Spleen (tissue), 11 donors: ENCODE measurements around the gene CHST13. TPM values are rescaled to one million over a fixed set of nuclear protein-coding genes. Genes with fewer than 3 reads are reported as not detected.

Source experiments
- DNase-seq: peaks from one replicate; pipeline ENCODE4 v3.0.0-alpha.2; 2020
- H3K27ac ChIP-seq, 8 donors: fragments of 200-600 bp; sonication (generic) in 7 of 8; 1 replicate in 4 of 8; 2 replicates in 4 of 8; pipeline versions ENCODE4 v1.5.0 to v1.8.0; 2016 to 2021; ENCODE audit warnings: inconsistent platforms in 4 of 8, mild to moderate bottlenecking in 4 of 8, moderate library complexity in 1 of 8
- H3K27me3 ChIP-seq, 7 donors: fragments of 200-600 bp; sonication (generic) in 6 of 7; replicated peaks in 1 of 7; 1 replicate in 4 of 7; 2 replicates in 3 of 7; pipeline versions ENCODE4 v1.5.0 to v1.8.0; 2016 to 2021; ENCODE audit warnings: inconsistent platforms in 3 of 7, mild to moderate bottlenecking in 1 of 7
- H3K36me3 ChIP-seq, 6 donors: fragments of 200-600 bp; sonication (generic) in 5 of 6; 1 replicate in 4 of 6; 2 replicates in 2 of 6; pipeline versions ENCODE4 v1.5.0 to v1.8.0; 2016 to 2021; ENCODE audit warnings: inconsistent platforms in 2 of 6
- H3K4me1 ChIP-seq, 6 donors: fragments of 200-600 bp; sonication (generic) in 5 of 6; 1 replicate in 3 of 6; 2 replicates in 3 of 6; pipeline versions ENCODE4 v1.5.0 to v1.8.0; 2016 to 2021; ENCODE audit warnings: inconsistent platforms in 3 of 6
- H3K4me3 ChIP-seq, 8 donors: fragments of 200-600 bp; sonication (generic) in 7 of 8; 1 replicate in 4 of 8; 2 replicates in 4 of 8; pipeline versions ENCODE4 v1.5.0 to v1.8.0; 2016 to 2021; ENCODE audit warnings: inconsistent platforms in 4 of 8, mild to moderate bottlenecking in 4 of 8, moderate library complexity in 2 of 8
- H3K9me3 ChIP-seq, 8 donors: fragments of 200-600 bp; sonication (generic) in 7 of 8; 1 replicate in 4 of 8; 2 replicates in 4 of 8; pipeline versions ENCODE4 v1.5.0 to v1.8.0; 2016 to 2021; ENCODE audit warnings: inconsistent platforms in 4 of 8
- POLR2A ChIP-seq, 3 donors: fragments of 450-650 bp; IDR thresholded peaks; one replicate each; pipeline ENCODE4 v1.5.1; 2017; ENCODE audit warnings: antibody characterized with exemption in 3 of 3, mild to moderate bottlenecking in 1 of 3
- POLR2AphosphoS5 ChIP-seq, 3 donors: sonication (generic); formaldehyde crosslinking; IDR thresholded peaks; one replicate each; pipeline ENCODE4 v1.5.1; 2017; ENCODE audit warnings: antibody characterized with exemption in 3 of 3
- WGBS, 5 donors: extraction: QIAGEN DNeasy Blood & Tissue Kit in 3 of 5; methylation state at CpG; one replicate each; pipeline versions ENCODE4 v1.1.5 to v1.1.7; 2013 to 2018; 5-methylcytosine and 5-hydroxymethylcytosine counted together
- intact Hi-C: fragments of 100-400 bp; cut with DNase I; formaldehyde crosslinking; loops from one replicate; pipeline ENCODE4 v1.15.0; 2023; ENCODE audit warnings: low total_unique reads
- polyA plus RNA-seq, 3 donors: library from polyadenylated mRNA; stranded (reverse); fragments of 200-250 nt; gene quantifications; one replicate each; pipeline ENCODE4 v1.2.1, GENCODE V29; 2013
- total RNA-seq, 7 donors: library from RNA; depleted of rRNA in 3 of 7; stranded (reverse); fragments of >200 nt in 3 of 7; fragmentation: NEBNext Ultra II Directional in 4 of 7; extraction: Animal tissue kit (Norgen Biotek cat#: 25700) in 4 of 7; gene quantifications; one replicate each; pipeline versions ENCODE4 v1.1.0 to v1.2.1, GENCODE V29; 2016 to 2021
- TF ChIP-seq, protein P1 (sequence below), 11 experiments: fragments of 200-600 bp in 7 of 11; fragments of 450-650 bp in 4 of 11; sonication (generic) in 4 of 11; IDR thresholded peaks in 8 of 11; conservative IDR thresholded peaks in 3 of 11; 1 replicate in 7 of 11; 2 replicates in 4 of 11; pipeline versions ENCODE4 v1.4.0 to v1.8.0; 2016 to 2021; ENCODE audit warnings: antibody characterized with exemption in 11 of 11, inconsistent platforms in 4 of 11, mild to moderate bottlenecking in 1 of 11
- donor health status: healthy with polysubstance abuse.
- donor health status: DM: no; HTN: no; CAD: no; lungs with moderate emphysema.
- donor health status: DM: no; HTN: no; CAD: no.
- donor health status: Bipolar disorder and iron deficiency.
- donor health status: healthy.
- donor health status: DM: no; HTN: no; CAD: no.
- donor health status: DM: yes; HTN: yes; CAD: no.

Gene CHST13
- total and polyA plus RNA-seq, 10 donors: 0.26 to 11.2 (median 2.9) TPM

DNA sequence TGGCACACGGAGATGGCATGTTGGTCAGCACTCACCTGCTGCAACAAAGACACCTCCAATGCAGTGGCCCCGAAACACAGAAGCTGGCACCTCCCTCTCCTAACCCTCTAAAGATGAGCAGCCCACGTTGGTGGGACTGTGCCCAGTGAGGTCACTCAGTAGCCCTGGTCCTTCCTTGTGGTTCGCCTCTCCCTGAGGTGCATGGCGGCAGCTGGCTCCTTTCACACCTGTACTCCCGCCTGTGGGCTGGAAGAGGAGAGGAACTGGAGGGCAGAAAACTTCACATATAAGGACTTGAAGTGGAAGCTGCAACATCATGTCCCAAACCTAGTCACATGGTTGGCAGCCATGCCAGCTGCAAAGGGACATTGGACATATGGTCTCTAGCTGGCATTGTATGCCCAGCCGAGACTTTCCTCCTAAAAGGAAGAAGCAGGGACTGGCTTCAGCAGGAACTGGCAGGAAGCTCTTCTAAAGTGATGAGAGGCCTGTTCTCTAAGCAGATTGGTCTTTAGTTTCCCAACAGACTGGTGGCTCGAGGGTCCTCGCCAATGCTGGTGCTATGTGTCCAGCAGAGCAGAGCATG, 45.5 kb downstream of the CHST13 start:
- TF ChIP-seq, protein P1, sequence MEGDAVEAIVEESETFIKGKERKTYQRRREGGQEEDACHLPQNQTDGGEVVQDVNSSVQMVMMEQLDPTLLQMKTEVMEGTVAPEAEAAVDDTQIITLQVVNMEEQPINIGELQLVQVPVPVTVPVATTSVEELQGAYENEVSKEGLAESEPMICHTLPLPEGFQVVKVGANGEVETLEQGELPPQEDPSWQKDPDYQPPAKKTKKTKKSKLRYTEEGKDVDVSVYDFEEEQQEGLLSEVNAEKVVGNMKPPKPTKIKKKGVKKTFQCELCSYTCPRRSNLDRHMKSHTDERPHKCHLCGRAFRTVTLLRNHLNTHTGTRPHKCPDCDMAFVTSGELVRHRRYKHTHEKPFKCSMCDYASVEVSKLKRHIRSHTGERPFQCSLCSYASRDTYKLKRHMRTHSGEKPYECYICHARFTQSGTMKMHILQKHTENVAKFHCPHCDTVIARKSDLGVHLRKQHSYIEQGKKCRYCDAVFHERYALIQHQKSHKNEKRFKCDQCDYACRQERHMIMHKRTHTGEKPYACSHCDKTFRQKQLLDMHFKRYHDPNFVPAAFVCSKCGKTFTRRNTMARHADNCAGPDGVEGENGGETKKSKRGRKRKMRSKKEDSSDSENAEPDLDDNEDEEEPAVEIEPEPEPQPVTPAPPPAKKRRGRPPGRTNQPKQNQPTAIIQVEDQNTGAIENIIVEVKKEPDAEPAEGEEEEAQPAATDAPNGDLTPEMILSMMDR (IDR thresholded peaks at IDR 0.05 in 8 of 11, conservative IDR thresholded peaks at IDR 0.05 in 3 of 11): no peak
- TF ChIP-seq POLR2A (IDR thresholded peaks at IDR 0.05) (no peak), POLR2AphosphoS5 (IDR thresholded peaks at IDR 0.05) (no peak)
- 80 to 88% (median 84%) methylated on average over 6 to 9 of the region's 9 CpGs for WGBS, 5 donors
- Histone ChIP-seq H3K36me3 (no peaks in the 10 kb centered on the region), H3K9me3 (no peaks in the 10 kb centered on the region), H3K27ac (no peak overlapping the region), H3K27me3 (peaks cover 0 to 10% (median 0%) of the 10 kb centered on the region in 7 donors), H3K4me1 (no peaks in the 10 kb centered on the region), H3K4me3 (no peak overlapping the region)
- intact Hi-C loops: no loop called here
- DNase-seq: no peak

DNA sequence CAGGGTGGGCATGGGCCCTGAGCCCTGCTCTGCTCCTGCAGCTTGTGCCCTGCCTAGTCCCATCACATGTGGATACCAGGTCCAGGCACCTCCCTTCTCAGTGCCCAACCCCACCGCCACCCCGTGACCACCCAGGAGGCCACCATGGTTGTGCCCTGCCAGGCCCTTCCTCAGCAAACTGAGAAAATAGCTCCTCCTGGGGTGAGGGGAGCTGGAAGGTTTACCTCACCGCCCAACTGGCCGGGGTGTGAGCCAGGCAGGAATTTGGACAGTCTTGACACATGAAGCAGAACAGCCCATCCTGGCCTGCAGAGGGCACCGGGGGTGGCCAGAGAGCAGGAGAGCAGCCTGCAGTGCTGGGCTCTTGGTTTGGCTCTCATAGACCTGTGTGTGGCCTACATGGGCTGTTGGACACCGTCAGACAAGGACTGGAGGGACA, 46.2 kb downstream of the CHST13 start:
- no peaks in the 10 kb centered on the region for H3K36me3 ChIP-seq
- no peak overlapping the region for H3K4me3 ChIP-seq
- no peaks in the 10 kb centered on the region for H3K4me1 ChIP-seq
- H3K27ac ChIP-seq: no peak overlapping the region
- H3K27me3 ChIP-seq: peaks cover 0 to 10% (median 0%) of the 10 kb centered on the region in 7 donors
- TF ChIP-seq POLR2A (IDR thresholded peaks at IDR 0.05) (no peak), POLR2AphosphoS5 (IDR thresholded peaks at IDR 0.05) (no peak)
- TF ChIP-seq, protein P1 (IDR thresholded peaks at IDR 0.05 in 8 of 11, conservative IDR thresholded peaks at IDR 0.05 in 3 of 11): no peak
- intact Hi-C loops: no loop called here
- no peaks in the 10 kb centered on the region for H3K9me3 ChIP-seq
- 76 to 85% (median 80%) methylated on average over 6 of the region's 6 CpGs for WGBS, 5 donors
- no peak for DNase-seq

DNA sequence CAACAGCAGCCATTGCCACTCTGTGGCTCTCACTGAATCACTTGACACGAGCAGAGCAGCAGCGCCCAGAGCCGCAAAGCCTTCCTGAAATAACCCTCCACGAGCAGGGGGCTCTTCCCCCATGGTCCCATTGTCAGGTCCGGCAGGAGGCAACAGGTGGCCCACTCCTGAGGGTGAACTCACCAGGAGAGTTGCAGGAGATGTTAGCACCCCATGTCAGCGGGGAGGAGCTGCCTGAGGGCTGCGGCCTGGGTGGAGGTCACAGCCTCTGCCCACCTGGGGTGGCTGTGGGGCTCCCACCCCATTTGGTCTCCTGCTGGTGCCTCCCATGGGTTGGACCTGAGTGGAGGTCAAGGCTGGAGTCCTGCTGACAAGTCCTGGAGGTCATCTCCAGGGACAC, 47.1 kb downstream of the CHST13 start:
- 79 to 91% (median 87%) methylated on average over 6 to 7 of the region's 7 CpGs for WGBS, 5 donors
- intact Hi-C loops: no loop called here
- TF ChIP-seq, protein P1 (IDR thresholded peaks at IDR 0.05 in 8 of 11, conservative IDR thresholded peaks at IDR 0.05 in 3 of 11): no peak
- TF ChIP-seq POLR2AphosphoS5 (IDR thresholded peaks at IDR 0.05) (no peak), POLR2A (IDR thresholded peaks at IDR 0.05) (no peak)
- peaks cover 0 to 4% (median 0%) of the 10 kb centered on the region in 7 donors for H3K27me3 ChIP-seq
- no peaks in the 10 kb centered on the region for H3K4me1 ChIP-seq
- H3K27ac ChIP-seq: no peak overlapping the region
- no peak overlapping the region for H3K4me3 ChIP-seq
- DNase-seq: no peak
- H3K9me3 ChIP-seq: no peaks in the 10 kb centered on the region
- no peaks in the 10 kb centered on the region for H3K36me3 ChIP-seq

DNA sequence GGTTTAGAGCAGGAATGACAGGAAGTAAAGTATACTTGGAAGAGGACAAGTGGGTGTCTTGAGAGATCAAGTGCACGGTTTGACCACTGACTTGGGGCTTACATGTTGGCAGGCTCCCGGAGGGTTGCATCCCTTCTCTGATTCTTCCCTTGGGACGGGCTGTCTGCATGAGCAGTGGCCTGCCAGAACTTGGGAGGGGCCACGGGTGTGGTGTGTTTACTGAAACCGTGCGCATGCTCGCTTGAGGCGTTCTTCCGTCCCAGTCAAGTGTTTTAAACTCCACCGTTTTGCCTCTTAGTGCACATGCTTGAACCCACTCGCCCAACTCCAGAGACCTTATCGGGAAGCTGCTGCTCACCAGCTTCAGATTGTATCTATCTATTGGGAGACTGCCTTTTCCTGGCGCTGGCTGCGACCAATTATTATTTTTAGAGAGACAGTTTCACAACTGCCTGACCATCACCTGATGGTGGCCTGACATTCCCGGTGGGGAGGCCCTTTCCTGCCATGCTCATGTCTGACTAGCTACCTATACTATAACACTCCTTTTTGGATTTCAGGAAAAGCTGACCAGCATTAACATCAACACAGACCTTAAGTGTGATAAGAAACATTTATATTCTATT, 49.6 kb downstream of the CHST13 start:
- WGBS, 5 donors: 73 to 90% (median 86%) methylated on average over 15 of the region's 15 CpGs
- H3K27ac ChIP-seq: no peak overlapping the region
- H3K36me3 ChIP-seq: no peaks in the 10 kb centered on the region
- TF ChIP-seq POLR2A (IDR thresholded peaks at IDR 0.05): no peak
- TF ChIP-seq POLR2AphosphoS5 (IDR thresholded peaks at IDR 0.05): no peak
- TF ChIP-seq, protein P1 (IDR thresholded peaks at IDR 0.05 in 8 of 11, conservative IDR thresholded peaks at IDR 0.05 in 3 of 11): no peak
- intact Hi-C loops: no loop called here
- no peaks in the 10 kb centered on the region for H3K27me3 ChIP-seq
- no peak overlapping the region for H3K4me3 ChIP-seq
- H3K9me3 ChIP-seq: no peaks in the 10 kb centered on the region
- no peak for DNase-seq
- H3K4me1 ChIP-seq: no peaks in the 10 kb centered on the region
